Naive thymus-derived CD8-positive, alpha-beta T cell (primary cell): ENCODE measurements around the gene KCND2. TPM values are rescaled to one million over a fixed set of nuclear protein-coding genes. Genes with fewer than 3 reads are reported as not detected.

ENCODE experiments used
- ATAC-seq, 2 donors: fragments of 150-1000 bp; cut with Tn5 transposase in 1 of 2; sonication (Bioruptor Pico), chemical (Tn5 transposase) in 1 of 2; 1 replicate in 1 of 2; 2 replicates in 1 of 2; pipeline ENCODE4 v1.10.0; 2021; ENCODE audit warnings: mild to moderate bottlenecking in 2 of 2, moderate library complexity in 2 of 2
- POLR2A ChIA-PET: fragments of 350-600 bp; sonication (Branson Sonifier 250); formaldehyde crosslinking; loops from one replicate; lab custom pipeline; 2021; ENCODE audit warnings: antibody characterized with exemption; lab: Charles Lee
- DNase-seq, 10 donors: peaks; one replicate each; pipeline versions ENCODE4 v3.0.0 to v3.0.0-alpha.2; 2020 to 2022
- H3K27ac Mint-ChIP-seq, 10 donors: one replicate each; pipeline ENCODE4 v1.8.0; 2020 to 2022; ENCODE audit warnings: mild to moderate bottlenecking in 10 of 10, mixed read lengths in 10 of 10, moderate library complexity in 4 of 10, inconsistent platforms in 1 of 10
- H3K27me3 Mint-ChIP-seq, 5 donors: one replicate each; pipeline ENCODE4 v1.8.0; 2021 to 2022; ENCODE audit warnings: mixed read lengths in 5 of 5
- H3K36me3 Mint-ChIP-seq, 3 donors: one replicate each; pipeline ENCODE4 v1.8.0; 2020 to 2022; ENCODE audit warnings: mixed read lengths in 3 of 3, mild to moderate bottlenecking in 2 of 3, inconsistent platforms in 1 of 3
- H3K4me1 Mint-ChIP-seq, 4 donors: one replicate each; pipeline ENCODE4 v1.8.0; 2021 to 2022; ENCODE audit warnings: mixed read lengths in 4 of 4
- H3K4me3 Mint-ChIP-seq, 10 donors: one replicate each; pipeline ENCODE4 v1.8.0; 2020 to 2022; ENCODE audit warnings: mild to moderate bottlenecking in 10 of 10, mixed read lengths in 10 of 10, moderate library complexity in 6 of 10, inconsistent platforms in 1 of 10
- H3K9me3 Mint-ChIP-seq, 9 donors: one replicate each; pipeline ENCODE4 v1.8.0; 2020 to 2022; ENCODE audit warnings: mixed read lengths in 9 of 9, mild to moderate bottlenecking in 3 of 9, inconsistent platforms in 1 of 9, moderate library complexity in 1 of 9
- polyA plus RNA-seq, 3 donors: library from polyadenylated mRNA; unstranded; fragments of 300-500 nt; fragmentation: Illumina TruSeq; gene quantifications; one replicate each; pipeline ENCODE4 v1.2.3, GENCODE V29; 2021
- total RNA-seq, 8 experiments: library from RNA in 2 of 8; stranded (reverse) in 2 of 8; gene quantifications; one replicate each; pipeline ENCODE4 v1.2.3 and lab custom pipeline; 2021 to 2026

The KCND2 gene
- total and polyA plus RNA-seq, 5 experiments from 2014 or later: not detected

DNA sequence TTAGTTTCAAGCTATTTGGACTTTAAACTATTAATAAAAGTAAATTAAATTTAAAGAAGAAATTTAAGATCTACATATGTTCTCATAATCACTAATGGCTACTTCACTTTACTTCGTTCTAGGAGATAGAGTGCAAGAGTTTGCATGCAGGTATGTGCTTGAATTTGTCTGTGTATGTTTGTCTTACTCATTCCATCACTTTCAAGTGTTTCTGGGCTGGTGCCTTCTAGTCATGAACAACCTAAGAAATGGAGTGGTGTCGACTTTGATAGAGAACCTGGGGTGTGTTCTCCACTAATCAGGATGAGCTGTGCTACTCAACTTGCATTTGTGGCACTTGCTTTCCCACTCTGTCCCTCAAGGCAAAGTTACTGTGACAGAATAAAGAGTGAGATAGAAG lies 169.9 kb downstream of the KCND2 start:
- POLR2A ChIA-PET: no interaction called here
- DNase-seq (no peak), ATAC-seq (no peak)
- no peak overlapping the region for H3K4me3 Mint-ChIP-seq
- H3K27ac Mint-ChIP-seq: no peak overlapping the region
- peaks cover 0 to 17% (median 2%) of the 10 kb centered on the region in 9 donors for H3K9me3 Mint-ChIP-seq
- H3K4me1 Mint-ChIP-seq: no peaks in the 10 kb centered on the region
- no peaks in the 10 kb centered on the region for H3K27me3 Mint-ChIP-seq
- H3K36me3 Mint-ChIP-seq: no peaks in the 10 kb centered on the region

DNA sequence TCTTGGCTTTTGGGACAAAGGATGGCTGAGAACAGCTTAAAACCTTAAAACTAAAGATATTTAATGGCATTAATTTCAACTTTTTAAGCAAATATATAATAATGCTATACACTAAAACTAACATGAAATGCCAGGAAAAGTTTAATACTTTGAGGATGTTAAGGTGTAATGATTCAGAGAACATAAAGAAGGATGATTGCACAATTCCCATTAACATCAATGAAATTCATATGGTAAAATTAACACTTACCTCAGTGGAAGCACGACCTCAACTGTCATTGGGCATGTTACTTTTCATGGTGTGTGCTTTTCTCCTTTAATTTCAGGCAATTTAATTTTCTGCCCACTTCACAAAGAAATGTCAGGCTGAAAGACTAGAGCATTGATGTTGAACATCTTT lies 171.7 kb downstream of the KCND2 start:
- H3K9me3 Mint-ChIP-seq: peaks cover 0 to 17% (median 2%) of the 10 kb centered on the region in 9 donors
- no peaks in the 10 kb centered on the region for H3K4me1 Mint-ChIP-seq
- POLR2A ChIA-PET: no interaction called here
- DNase-seq (no peak), ATAC-seq (no peak)
- no peak overlapping the region for H3K4me3 Mint-ChIP-seq
- no peaks in the 10 kb centered on the region for H3K27me3 Mint-ChIP-seq
- H3K27ac Mint-ChIP-seq: no peak overlapping the region
- no peaks in the 10 kb centered on the region for H3K36me3 Mint-ChIP-seq

DNA sequence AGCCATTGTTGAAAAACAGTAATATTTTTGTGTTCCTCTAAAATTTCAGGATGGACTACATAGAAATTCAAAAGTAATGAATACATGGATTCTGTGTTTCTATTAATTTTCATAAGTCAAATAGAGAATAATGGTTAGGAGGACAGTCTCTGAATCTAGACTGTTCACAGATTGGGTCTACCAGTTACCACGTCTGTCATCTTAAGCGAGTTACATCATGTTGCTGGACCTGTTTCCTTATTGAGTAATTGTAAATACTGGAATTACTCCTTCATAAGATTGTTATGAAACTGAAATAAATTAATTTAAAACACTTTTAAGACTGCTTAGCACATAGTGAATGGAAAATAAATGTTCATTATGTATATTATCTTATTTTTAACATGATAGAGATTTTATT lies 172.3 kb downstream of the KCND2 start:
- H3K27me3 Mint-ChIP-seq: no peaks in the 10 kb centered on the region
- no peaks in the 10 kb centered on the region for H3K36me3 Mint-ChIP-seq
- POLR2A ChIA-PET: no interaction called here
- ATAC-seq (no peak), DNase-seq (no peak)
- H3K4me3 Mint-ChIP-seq: no peak overlapping the region
- H3K9me3 Mint-ChIP-seq: peaks cover 0 to 17% (median 2%) of the 10 kb centered on the region in 9 donors
- no peak overlapping the region for H3K27ac Mint-ChIP-seq
- H3K4me1 Mint-ChIP-seq: no peaks in the 10 kb centered on the region

DNA sequence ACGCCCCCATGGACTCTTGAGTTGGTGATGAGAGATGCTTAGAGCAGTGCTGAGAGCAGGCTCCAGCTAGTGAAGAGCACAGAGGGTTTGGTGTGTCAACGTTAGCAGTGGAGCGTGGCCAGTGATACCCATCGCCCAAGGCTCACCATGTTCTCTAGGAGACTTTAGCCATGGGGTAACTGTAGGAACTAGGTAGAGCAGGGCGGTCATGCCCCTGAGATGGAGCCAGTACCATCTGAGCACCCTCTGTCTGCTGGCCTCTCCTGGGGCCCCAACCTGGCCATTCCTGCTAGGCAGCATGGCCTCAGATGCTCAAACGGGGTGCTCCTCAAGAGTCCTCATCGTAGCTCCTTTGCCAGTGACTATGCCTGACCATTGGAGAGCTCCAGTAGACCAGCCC lies 179.7 kb downstream of the KCND2 start:
- POLR2A ChIA-PET: no interaction called here
- Mint-ChIP-seq H3K27me3 (no peaks in the 10 kb centered on the region), H3K4me1 (no peaks in the 10 kb centered on the region), H3K27ac (no peak overlapping the region), H3K36me3 (no peaks in the 10 kb centered on the region), H3K4me3 (no peak overlapping the region), H3K9me3 (peaks cover 0 to 28% (median 17%) of the 10 kb centered on the region in 9 donors)
- no peak for DNase-seq
- no peak for ATAC-seq

DNA sequence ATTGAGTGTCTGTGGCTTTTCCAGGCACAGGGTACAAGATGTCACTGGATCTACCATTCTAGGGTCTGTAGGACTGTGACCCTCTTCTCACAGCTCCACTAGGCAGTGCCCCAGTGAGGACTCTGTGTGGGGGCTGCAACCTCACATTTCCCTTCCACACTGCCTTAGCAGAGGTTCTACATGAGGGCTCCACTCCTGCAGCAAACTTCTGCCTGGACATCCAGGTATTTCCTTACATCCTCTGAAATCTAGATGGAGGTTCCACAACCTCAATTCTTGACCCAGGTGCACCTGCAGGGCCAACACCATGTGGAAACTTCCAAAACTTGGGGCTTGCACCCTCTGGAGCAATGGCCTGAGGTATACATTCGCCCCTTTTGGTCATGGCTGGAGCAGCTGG lies 183.7 kb downstream of the KCND2 start:
- Mint-ChIP-seq H3K27ac (no peak overlapping the region), H3K9me3 (peaks cover 0 to 30% (median 19%) of the 10 kb centered on the region in 9 donors), H3K27me3 (no peaks in the 10 kb centered on the region), H3K4me3 (no peak overlapping the region), H3K36me3 (peaks cover 0 to 4% (median 0%) of the 10 kb centered on the region in 3 donors), H3K4me1 (no peaks in the 10 kb centered on the region)
- POLR2A ChIA-PET: no interaction called here
- ATAC-seq (no peak), DNase-seq (no peak)

DNA sequence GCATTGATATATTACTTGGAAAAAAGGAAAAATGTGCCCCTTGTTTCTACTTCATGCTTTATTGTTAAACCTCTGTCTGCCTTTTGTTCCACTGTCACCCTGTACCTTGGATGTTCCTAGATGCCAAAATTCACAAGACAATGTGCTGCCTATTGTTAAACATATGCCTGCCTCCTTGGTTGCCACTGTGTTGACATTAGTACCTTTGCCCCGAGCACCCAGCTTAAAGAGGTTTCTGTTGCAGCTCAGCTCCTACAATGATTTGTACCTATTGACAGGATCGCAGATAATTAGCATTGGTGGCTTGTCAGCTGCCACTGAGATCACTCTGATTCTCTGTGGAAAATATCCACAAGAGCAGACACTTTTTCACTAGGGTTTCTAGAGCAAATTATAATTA lies 188.0 kb downstream of the KCND2 start:
- Mint-ChIP-seq H3K36me3 (peaks cover 0 to 4% (median 0%) of the 10 kb centered on the region in 3 donors), H3K4me3 (no peak overlapping the region), H3K27ac (no peak overlapping the region), H3K4me1 (no peaks in the 10 kb centered on the region), H3K27me3 (no peaks in the 10 kb centered on the region), H3K9me3 (peaks cover 0 to 29% (median 11%) of the 10 kb centered on the region in 9 donors)
- DNase-seq: no peak
- ATAC-seq: no peak
- POLR2A ChIA-PET: no interaction called here

DNA sequence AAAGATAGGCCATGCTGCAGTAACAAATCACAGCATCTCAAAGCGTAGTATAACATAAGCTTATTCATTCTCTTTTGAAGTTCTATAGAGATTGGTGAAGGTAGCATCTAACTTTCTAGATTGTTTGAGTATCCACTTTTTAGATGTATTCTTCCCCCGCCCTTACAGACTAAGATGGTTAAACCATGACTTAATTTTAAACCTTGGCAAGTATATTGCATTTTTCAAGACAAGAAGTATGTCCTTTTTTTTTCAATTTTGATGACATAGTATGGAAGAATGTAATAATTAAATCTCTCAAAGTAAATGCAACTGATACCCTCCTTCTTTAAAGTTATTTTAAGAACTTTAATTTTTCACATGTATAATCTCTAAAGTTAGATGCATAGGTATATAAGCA lies 190.0 kb downstream of the KCND2 start:
- DNase-seq (no peak), ATAC-seq (no peak)
- Mint-ChIP-seq H3K4me3 (no peak overlapping the region), H3K9me3 (peaks cover 0 to 18% (median 6%) of the 10 kb centered on the region in 9 donors), H3K36me3 (peaks cover 0 to 4% (median 0%) of the 10 kb centered on the region in 3 donors), H3K27ac (no peak overlapping the region), H3K4me1 (no peaks in the 10 kb centered on the region), H3K27me3 (no peaks in the 10 kb centered on the region)
- POLR2A ChIA-PET: no interaction called here

DNA sequence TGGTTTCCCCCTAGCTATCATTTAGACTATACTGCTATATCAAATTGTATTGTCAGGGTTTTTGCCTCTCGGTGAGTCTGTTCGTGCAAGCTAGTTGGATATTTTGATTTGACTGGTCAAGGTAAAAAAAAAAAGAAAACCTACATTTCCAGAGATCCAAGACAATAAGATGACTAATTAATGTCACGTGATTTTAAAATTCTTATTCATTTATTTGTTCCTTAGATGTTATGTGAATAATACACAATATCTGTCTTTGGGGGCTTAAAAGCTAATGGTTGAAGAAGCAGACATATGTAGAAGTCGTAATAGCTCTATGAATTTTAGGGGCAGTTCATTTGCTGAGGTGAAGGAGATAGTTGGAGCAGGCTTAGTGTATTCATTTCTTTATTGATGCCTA lies 191.1 kb downstream of the KCND2 start:
- DNase-seq (no peak), ATAC-seq (no peak)
- Mint-ChIP-seq H3K4me3 (no peak overlapping the region), H3K9me3 (peaks cover 0 to 13% (median 6%) of the 10 kb centered on the region in 9 donors), H3K4me1 (no peaks in the 10 kb centered on the region), H3K27ac (no peak overlapping the region), H3K27me3 (no peaks in the 10 kb centered on the region), H3K36me3 (peaks cover 0 to 3% (median 0%) of the 10 kb centered on the region in 3 donors)
- POLR2A ChIA-PET: no interaction called here

DNA sequence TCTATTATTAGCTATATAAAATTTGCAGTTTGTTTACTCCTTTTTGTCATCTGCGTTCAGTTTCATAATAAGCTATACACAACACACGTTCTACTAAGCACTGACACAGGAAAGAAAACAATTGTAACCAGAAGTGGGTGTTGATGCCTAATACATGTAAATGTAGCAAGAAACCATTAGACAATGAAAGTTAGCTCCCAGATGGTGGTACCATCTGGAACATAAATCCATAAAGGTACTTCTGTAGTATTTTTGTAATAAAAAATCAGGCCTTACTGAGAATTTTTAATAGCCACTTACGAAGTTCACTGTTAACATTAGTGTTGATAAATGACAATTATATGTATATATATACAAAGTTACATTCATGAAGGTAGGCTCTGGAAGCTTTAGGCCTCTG lies 194.7 kb downstream of the KCND2 start:
- Mint-ChIP-seq H3K27me3 (no peaks in the 10 kb centered on the region), H3K4me3 (no peak overlapping the region), H3K4me1 (no peaks in the 10 kb centered on the region), H3K36me3 (no peaks in the 10 kb centered on the region), H3K27ac (no peak overlapping the region), H3K9me3 (peaks cover 0 to 20% (median 3%) of the 10 kb centered on the region in 9 donors)
- POLR2A ChIA-PET: no interaction called here
- DNase-seq (no peak), ATAC-seq (no peak)

DNA sequence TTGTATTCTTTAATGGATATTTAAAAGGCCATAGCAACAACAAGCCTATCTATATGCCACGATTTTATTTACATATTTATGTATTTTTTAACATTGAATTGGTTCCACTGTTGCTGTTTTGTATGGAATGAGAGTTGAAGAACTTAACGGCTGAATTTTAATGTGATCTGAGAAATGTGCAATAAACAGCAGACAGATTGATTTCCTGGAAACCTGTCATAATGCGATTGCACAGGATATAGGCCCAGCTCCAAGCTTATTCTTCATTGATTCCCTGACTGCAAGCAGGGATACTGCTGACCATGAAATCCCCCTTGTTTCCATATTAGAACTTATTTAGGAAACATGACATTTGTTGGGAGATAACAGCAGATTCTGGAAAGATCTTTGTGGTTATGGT lies 195.6 kb downstream of the KCND2 start:
- Mint-ChIP-seq H3K27me3 (no peaks in the 10 kb centered on the region), H3K36me3 (no peaks in the 10 kb centered on the region), H3K27ac (no peak overlapping the region), H3K9me3 (peaks cover 0 to 28% (median 3%) of the 10 kb centered on the region in 9 donors), H3K4me1 (no peaks in the 10 kb centered on the region), H3K4me3 (no peak overlapping the region)
- ATAC-seq (no peak), DNase-seq (no peak)
- POLR2A ChIA-PET: no interaction called here

DNA sequence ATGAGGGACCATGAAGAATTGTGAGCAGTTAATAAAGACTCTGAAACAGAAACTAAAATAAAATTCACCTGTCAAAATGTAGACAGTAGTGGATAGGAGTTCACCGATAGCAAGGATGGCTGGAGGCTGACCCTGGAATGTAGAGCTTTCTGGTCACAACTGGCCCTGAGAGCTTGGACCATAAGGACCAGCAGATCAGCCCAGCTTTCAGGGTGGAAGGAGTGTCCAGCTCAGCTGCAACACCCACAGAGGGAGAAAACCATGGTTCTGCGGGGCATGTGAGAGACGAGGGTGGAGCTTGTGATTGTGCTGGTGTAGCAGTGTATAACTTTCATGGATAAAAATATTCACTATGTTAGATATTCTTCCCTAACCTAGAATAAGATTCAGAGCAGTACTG lies 199.9 kb downstream of the KCND2 start:
- peaks cover 0 to 30% (median 0%) of the 10 kb centered on the region in 9 donors for H3K9me3 Mint-ChIP-seq
- no peaks in the 10 kb centered on the region for H3K36me3 Mint-ChIP-seq
- H3K27ac Mint-ChIP-seq: no peak overlapping the region
- POLR2A ChIA-PET: no interaction called here
- no peaks in the 10 kb centered on the region for H3K27me3 Mint-ChIP-seq
- no peaks in the 10 kb centered on the region for H3K4me1 Mint-ChIP-seq
- no peak for DNase-seq
- no peak for ATAC-seq
- no peak overlapping the region for H3K4me3 Mint-ChIP-seq

DNA sequence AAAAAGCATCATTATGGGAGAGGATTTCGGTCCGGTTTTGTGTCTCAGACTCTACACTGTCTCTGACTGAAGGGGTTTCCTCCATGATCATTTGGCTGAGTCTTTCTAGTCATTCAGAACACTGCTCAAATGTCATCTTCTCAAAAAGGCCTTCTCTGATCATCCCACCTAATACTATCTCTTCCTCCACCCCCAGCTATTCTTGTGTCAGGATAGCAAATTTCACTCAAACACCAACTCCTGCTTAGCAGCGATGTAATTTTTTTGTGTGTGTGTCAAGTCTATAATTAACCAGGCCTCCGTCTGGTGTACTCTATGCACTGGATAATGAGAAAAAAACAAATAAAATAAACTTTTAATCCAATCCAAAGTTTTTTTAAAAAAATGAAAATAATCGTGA lies 200.4 kb downstream of the KCND2 start:
- DNase-seq: no peak
- Mint-ChIP-seq H3K27ac (no peak overlapping the region), H3K4me1 (no peaks in the 10 kb centered on the region), H3K9me3 (peaks cover 0 to 30% (median 0%) of the 10 kb centered on the region in 9 donors), H3K27me3 (no peaks in the 10 kb centered on the region), H3K36me3 (no peaks in the 10 kb centered on the region), H3K4me3 (no peak overlapping the region)
- ATAC-seq: no peak
- POLR2A ChIA-PET: no interaction called here

DNA sequence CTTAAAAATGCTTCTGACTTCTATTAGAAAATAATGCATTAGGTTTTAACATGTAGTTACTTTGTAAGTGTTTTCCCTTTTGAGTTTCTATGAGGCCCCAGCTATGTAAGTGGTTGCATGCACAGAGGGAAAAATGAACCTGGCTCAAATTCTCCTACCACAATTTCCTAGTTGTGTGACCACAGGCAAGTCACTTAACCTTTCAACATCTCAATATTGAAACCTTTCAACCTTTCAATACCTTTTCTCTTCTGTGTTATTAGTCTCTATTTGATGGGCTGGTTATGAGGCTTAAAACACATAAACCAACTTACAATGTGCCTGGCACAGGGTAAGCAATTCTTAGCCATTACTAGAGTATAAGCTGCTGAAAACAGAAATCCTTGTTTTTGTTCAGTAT lies 203.0 kb downstream of the KCND2 start:
- ATAC-seq: no peak
- H3K9me3 Mint-ChIP-seq: peaks cover 0 to 30% (median 0%) of the 10 kb centered on the region in 9 donors
- no peaks in the 10 kb centered on the region for H3K4me1 Mint-ChIP-seq
- no peaks in the 10 kb centered on the region for H3K27me3 Mint-ChIP-seq
- no peak for DNase-seq
- no peak overlapping the region for H3K4me3 Mint-ChIP-seq
- POLR2A ChIA-PET: no interaction called here
- H3K27ac Mint-ChIP-seq: no peak overlapping the region
- H3K36me3 Mint-ChIP-seq: no peaks in the 10 kb centered on the region

DNA sequence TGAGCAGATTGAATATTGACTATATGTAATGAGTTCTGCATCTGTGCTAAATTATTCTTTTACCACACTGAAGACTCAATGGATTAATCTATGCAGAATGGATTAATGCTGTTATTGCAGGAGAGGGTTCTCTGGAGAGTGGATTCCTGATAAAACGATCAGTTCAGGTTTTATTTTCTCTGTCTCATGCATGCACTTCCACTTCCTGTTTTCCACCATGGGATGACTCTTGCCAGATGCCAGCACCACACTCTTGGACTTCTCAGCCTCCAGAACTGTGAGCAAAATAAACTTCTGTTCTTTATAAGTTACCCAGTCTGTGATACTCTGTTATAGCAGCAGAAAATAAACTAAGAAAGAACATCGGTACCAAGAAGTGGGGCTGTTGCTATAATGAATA lies 207.5 kb downstream of the KCND2 start:
- ATAC-seq (no peak), DNase-seq (no peak)
- Mint-ChIP-seq H3K27me3 (no peaks in the 10 kb centered on the region), H3K9me3 (peaks cover 0 to 11% (median 0%) of the 10 kb centered on the region in 9 donors), H3K36me3 (no peaks in the 10 kb centered on the region), H3K27ac (no peak overlapping the region), H3K4me3 (no peak overlapping the region), H3K4me1 (no peaks in the 10 kb centered on the region)
- POLR2A ChIA-PET: no interaction called here
